Choroid plexus epithelial cell (primary cell): Measurements from ENCODE around the gene ATPAF1.

Experiments used
- DNase-seq: peaks from one replicate; pipeline ENCODE4 v3.0.0-alpha.2; 2010; ENCODE audit warnings: low read depth
- H3K4me3 ChIP-seq: 2 replicates; pipeline ENCODE4 v1.5.1; 2011; ENCODE audit warnings: low read depth, mild to moderate bottlenecking, control low read depth, low read length, moderate library complexity
- TF ChIP-seq, protein P1 (sequence below): conservative IDR thresholded peaks from 2 replicates; pipeline ENCODE4 v1.5.1; 2011; ENCODE audit warnings: low read depth, mild to moderate bottlenecking, control low read depth, inconsistent platforms, low read length, moderate library complexity

ATPAF1 gene

DNA sequence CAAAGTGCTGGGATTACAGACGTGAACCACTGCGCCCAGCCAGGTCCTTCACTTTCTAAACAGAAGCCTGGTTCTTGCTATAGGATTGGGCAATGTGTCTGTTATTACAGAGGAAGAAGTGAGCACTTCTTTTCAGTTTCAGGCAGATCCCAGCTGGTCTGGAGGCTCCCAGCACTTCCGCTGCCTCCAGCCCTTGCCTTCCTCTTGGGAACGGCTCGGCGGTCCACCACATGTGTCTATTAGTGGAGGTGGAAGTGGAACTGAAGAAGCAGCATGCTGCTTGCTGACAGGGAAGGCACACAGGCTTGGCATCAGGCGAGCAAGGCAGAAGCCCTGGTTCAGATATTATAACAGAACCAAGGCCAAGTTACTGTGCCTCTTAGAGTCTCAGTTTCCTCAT lies 81.1 kb downstream of the ATPAF1 start:
- TF ChIP-seq, protein P1, sequence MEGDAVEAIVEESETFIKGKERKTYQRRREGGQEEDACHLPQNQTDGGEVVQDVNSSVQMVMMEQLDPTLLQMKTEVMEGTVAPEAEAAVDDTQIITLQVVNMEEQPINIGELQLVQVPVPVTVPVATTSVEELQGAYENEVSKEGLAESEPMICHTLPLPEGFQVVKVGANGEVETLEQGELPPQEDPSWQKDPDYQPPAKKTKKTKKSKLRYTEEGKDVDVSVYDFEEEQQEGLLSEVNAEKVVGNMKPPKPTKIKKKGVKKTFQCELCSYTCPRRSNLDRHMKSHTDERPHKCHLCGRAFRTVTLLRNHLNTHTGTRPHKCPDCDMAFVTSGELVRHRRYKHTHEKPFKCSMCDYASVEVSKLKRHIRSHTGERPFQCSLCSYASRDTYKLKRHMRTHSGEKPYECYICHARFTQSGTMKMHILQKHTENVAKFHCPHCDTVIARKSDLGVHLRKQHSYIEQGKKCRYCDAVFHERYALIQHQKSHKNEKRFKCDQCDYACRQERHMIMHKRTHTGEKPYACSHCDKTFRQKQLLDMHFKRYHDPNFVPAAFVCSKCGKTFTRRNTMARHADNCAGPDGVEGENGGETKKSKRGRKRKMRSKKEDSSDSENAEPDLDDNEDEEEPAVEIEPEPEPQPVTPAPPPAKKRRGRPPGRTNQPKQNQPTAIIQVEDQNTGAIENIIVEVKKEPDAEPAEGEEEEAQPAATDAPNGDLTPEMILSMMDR = no peak
- no peak overlapping the region for H3K4me3 ChIP-seq
- DNase-seq = no peak

DNA sequence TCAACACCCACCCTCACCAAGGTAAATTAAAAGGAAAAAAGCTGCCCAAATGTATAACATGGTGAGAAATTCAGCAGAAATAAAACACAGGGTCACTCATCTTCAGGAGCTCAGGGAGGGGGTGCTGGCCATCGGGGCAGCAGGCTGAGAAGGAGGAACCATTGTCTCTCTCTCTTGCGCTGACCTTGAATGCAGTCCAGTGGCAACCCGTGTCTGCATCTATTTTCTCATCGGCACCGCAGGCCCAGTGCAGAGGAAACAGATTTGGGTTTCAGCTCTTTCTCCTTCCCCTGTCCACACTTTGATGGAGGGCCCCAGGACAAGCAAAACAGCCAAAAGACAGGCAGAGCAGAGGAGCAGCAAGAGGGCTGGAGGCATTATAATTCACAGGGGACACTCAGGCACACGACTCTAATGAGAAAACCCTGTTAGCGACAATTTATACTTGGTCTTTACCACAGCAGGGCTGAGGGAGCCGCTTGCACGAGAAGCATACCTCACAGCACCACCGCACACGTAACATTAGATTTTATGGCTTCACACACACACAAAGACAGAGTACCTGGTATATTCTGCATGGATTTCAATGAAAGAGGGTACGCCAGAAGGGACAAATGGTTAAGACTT lies 82.7 kb downstream of the ATPAF1 start:
- H3K4me3 ChIP-seq = no peak overlapping the region
- TF ChIP-seq, protein P1 = no peak
- DNase-seq = no peak

DNA sequence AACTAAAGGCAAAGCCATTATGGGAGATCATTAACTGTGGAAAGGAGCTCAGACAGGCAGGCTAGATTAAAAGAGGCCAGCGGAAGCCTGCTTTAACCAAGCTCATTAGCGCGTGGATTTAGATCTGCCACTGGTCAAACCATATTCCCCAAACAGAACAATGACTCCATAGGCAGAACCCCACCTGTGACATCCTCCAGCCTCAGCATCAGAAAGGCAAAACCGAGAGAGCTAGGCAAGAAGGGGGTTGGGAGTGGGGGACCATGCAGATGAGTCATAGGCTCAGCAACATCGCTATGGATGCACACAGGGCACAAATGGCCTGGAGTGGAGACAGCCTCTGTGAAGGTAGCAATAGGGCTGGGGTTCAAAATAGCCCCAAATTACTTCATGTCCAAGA lies 84.7 kb downstream of the ATPAF1 start:
- TF ChIP-seq, protein P1 = no peak
- H3K4me3 ChIP-seq = no peak overlapping the region
- DNase-seq = no peak

DNA sequence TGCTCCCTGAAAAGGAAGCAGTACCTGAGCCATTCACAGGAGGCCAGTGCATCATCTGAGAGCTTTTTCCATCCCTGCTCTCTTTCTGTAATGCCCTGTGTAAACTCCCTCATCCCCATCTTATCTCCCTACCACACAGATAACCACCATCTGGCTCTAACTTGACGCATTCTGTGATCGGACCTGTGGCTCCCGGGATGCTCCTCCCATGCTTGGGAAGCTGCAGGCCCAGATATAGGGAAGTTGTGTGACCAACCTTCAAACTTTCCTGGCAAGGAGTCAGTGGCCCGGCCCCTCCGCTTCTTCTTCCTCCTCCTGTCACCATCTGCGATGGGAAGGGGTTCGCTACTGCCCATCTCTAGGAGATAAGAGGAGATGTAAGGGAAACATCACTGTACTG lies 85.2 kb downstream of the ATPAF1 start:
- H3K4me3 ChIP-seq = no peak overlapping the region
- no peak for DNase-seq
- TF ChIP-seq, protein P1 = no peak
